Cardiac muscle cell (in vitro differentiated cells and primary cell): Measurements from ENCODE around the gene TACR1. TPM values are rescaled to one million over a fixed set of nuclear protein-coding genes. Genes with fewer than 3 reads are reported as not detected.
A peak's percentile ranks its signal among the peaks of the same experiment; 100 is the strongest.

Experiments
- DNase-seq, 2 donors: peaks; one replicate each; pipeline versions ENCODE4 v3.0.0 to v3.0.0-alpha.2; 2010 to 2017; ENCODE audit warnings: low read depth in 1 of 2, low spot score in 1 of 2
- H3K27ac ChIP-seq: fragments of 200-600 bp; sonication (generic); 2 replicates; pipeline ENCODE4 v1.5.1; 2016
- H3K27me3 ChIP-seq: fragments of 200-600 bp; sonication (generic); 2 replicates; pipeline ENCODE4 v1.6.0; 2016; ENCODE audit warnings: control low read depth
- H3K36me3 ChIP-seq: fragments of 200-600 bp; sonication (generic); 2 replicates; pipeline ENCODE4 v1.5.1; 2016; ENCODE audit warnings: control low read depth
- H3K4me1 ChIP-seq: fragments of 200-600 bp; sonication (generic); 2 replicates; pipeline ENCODE4 v1.8.1; 2017; ENCODE audit warnings: low read depth, mild to moderate bottlenecking, mixed run types
- H3K4me3 ChIP-seq: fragments of 200-600 bp; sonication (generic); 2 replicates; pipeline ENCODE4 v1.5.1; 2016; ENCODE audit warnings: mild to moderate bottlenecking
- H3K9me3 ChIP-seq: fragments of 200-600 bp; sonication (generic); 2 replicates; pipeline ENCODE4 v1.5.1; 2017; ENCODE audit warnings: low read depth, mild to moderate bottlenecking, control low read depth
- CTCF ChIP-seq: IDR thresholded peaks from 2 replicates; pipeline ENCODE4 v1.5.1; 2012; ENCODE audit warnings: low read depth, mild to moderate bottlenecking, low read length
- polyA plus RNA-seq: library from polyadenylated mRNA; unstranded; fragments of >200 nt; fragmentation: Nextera tagmentation; extraction: Ambion mirVana; gene quantifications from 2 replicates; pipeline ENCODE4 v1.2.1, GENCODE V29; 2016
- total RNA-seq: library from RNA; depleted of rRNA; stranded (reverse); fragments of >200 nt; gene quantifications from 2 replicates; pipeline ENCODE4 v1.2.3, GENCODE V29; 2016

TACR1 gene
- total and polyA plus RNA-seq, 2 experiments from 2014 or later, result not detected

DNA sequence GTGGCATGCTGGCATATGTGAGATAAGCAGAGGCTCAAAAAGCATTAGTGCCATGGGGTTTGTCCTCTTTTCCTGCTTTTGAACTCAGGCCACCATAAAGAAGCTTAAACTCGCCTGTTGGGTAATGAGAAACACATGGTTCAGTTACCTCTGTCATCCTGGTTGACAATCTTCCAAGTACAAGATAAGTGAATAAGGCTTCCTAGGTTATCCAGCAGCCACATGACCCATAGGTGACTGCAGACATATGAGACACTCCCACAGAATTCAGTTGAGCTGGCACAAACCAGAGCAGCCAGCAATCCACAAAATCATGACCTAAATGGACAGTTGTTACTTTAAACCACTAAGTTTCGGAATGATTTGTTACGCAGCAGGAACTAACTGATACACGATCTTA lies 97.3 kb downstream of the TACR1 start:
- H3K27me3 ChIP-seq, result no peaks in the 10 kb centered on the region
- no peak overlapping the region for H3K4me3 ChIP-seq
- no peak overlapping the region for H3K27ac ChIP-seq
- no peaks in the 10 kb centered on the region for H3K4me1 ChIP-seq
- H3K9me3 ChIP-seq, result no peaks in the 10 kb centered on the region
- no peak for DNase-seq
- H3K36me3 ChIP-seq, result no peaks in the 10 kb centered on the region
- no peak for TF ChIP-seq CTCF

- no peaks in the 10 kb centered on the region for H3K4me1 ChIP-seq
Observed at GRCh38 chr2:75100801-75101151, 98.5 kb downstream of the TACR1 start.

GRCh38 chr2:75100011-75100800 lies 99.1 kb downstream of the TACR1 start:
- H3K9me3 ChIP-seq, result no peaks in the 10 kb centered on the region
- no peak overlapping the region for H3K27ac ChIP-seq
- no peaks in the 10 kb centered on the region for H3K4me1 ChIP-seq
- no peak for TF ChIP-seq CTCF
- H3K27me3 ChIP-seq, result no peaks in the 10 kb centered on the region
- H3K4me3 ChIP-seq, result no peak overlapping the region
- no peaks in the 10 kb centered on the region for H3K36me3 ChIP-seq
- peak in 1 of 2 donors; percentile 62 for DNase-seq

More at GRCh38 chr2:75100801-75101151, 98.5 kb downstream of the TACR1 start:
- Histone ChIP-seq H3K27me3 (no peaks in the 10 kb centered on the region), H3K4me3 (no peak overlapping the region), H3K9me3 (no peaks in the 10 kb centered on the region), H3K27ac (no peak overlapping the region), H3K36me3 (no peaks in the 10 kb centered on the region)
- no peak for TF ChIP-seq CTCF
- DNase-seq, result no peak

GRCh38 chr2:75099521-75099922 lies 99.8 kb downstream of the TACR1 start:
- Histone ChIP-seq H3K27ac (no peak overlapping the region), H3K4me3 (no peak overlapping the region), H3K36me3 (no peaks in the 10 kb centered on the region), H3K4me1 (no peaks in the 10 kb centered on the region), H3K27me3 (no peaks in the 10 kb centered on the region), H3K9me3 (no peaks in the 10 kb centered on the region)
- DNase-seq, result no peak
- TF ChIP-seq CTCF, result no peak

DNA sequence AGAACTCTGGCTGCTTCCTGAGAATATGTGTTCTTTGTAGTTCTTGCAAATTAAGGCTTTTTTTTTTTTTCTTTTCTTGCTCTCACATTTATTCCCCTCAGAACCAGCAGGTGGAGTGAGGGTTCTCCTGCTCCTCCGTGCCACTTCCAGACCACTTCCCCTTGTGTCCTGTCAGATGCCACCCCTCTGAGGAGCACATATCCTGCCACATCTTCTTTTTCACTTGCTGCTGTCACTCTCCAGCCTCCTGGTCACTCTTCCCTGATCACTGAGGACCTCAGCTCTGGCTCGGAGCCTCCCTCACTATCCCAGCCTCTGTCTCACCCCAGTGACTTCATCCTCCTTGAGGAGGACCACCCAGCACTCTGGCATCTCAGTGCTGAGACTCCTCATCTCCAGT lies 100.5 kb downstream of the TACR1 start:
- Histone ChIP-seq H3K4me3 (no peak overlapping the region), H3K27me3 (no peaks in the 10 kb centered on the region), H3K27ac (no peak overlapping the region), H3K9me3 (no peaks in the 10 kb centered on the region), H3K36me3 (no peaks in the 10 kb centered on the region), H3K4me1 (no peaks in the 10 kb centered on the region)
- peak; percentile 28 to 65 for DNase-seq
- TF ChIP-seq CTCF, result peak; percentile 64
